DOHH2 (cell line): Measurements from ENCODE around the gene LARP6.

ENCODE experiments used
- CTCF ChIP-seq: fragments of 200-600 bp; sonication (generic); IDR thresholded peaks from one replicate; pipeline ENCODE4 v1.5.1; 2014; ENCODE audit warnings: antibody characterized with exemption, mild to moderate bottlenecking, low read depth, low read length; ENCODE audit not compliant: poor library complexity, severe bottlenecking
- EZH2phosphoT487 ChIP-seq: fragments of 200-600 bp; sonication (generic); IDR thresholded peaks from 2 replicates; pipeline ENCODE4 v1.6.1; 2017; ENCODE audit warnings: borderline replicate concordance, mild to moderate bottlenecking, antibody characterized with exemption, low read length, moderate library complexity, mixed read lengths

- TF ChIP-seq CTCF: no peak
- no peak for TF ChIP-seq EZH2phosphoT487
Measured at GRCh38 chr15:70806992-70807712, 46.8 kb downstream of the LARP6 start.
